CD1c-positive myeloid dendritic cell (primary cell): ENCODE results near the gene NDUFAF5.
"Not testable (repeated sequence)": the region's sequence is repeated elsewhere in the genome, so short reads cannot be mapped to it uniquely, and the experiment has no call there.

Experiments used
- DNase-seq: peaks from one replicate; pipeline ENCODE4 v3.0.0-alpha.2; 2016; ENCODE audit errors: extremely low spot score

NDUFAF5 gene, protein sequence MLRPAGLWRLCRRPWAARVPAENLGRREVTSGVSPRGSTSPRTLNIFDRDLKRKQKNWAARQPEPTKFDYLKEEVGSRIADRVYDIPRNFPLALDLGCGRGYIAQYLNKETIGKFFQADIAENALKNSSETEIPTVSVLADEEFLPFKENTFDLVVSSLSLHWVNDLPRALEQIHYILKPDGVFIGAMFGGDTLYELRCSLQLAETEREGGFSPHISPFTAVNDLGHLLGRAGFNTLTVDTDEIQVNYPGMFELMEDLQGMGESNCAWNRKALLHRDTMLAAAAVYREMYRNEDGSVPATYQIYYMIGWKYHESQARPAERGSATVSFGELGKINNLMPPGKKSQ

DNA sequence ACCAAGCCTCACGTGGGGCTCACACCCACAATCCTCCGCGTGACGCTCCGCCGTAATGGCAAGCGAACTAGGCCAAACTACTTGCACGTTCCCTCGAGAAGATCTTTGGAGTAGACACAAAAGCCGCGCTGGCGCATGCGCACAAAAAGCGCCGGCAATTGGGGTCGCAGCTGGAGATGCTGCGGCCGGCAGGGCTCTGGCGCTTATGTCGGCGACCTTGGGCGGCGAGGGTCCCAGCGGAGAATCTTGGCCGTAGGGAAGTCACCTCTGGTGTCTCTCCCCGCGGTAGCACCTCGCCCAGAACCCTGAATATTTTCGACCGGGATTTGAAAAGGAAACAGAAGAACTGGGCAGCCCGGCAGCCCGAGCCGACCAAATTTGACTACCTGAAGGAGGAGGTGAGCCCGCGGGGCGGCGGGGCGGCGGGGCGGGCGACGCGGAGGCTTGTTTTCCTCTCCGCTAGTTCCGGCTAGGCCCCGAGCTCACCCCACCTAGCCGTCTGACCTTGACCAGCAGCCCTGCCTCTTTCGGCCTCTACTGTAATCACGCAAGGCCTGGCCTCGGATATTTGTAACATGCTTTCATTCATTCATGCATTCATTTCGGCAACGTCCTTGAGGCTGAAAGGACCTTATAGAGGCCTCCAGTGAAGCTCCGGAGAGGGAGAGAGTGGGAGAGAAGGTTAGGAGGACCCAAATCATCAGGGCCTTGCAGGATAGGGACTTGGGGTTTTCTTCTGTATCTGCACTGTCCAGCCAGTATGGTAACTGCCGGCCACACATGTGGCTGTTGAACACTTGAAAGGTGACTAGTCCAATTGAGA is at the start of gene NDUFAF5, which contains the start of gene ESF1:
NDUFAF5 (plus strand) TSS at position 136 of the 823 bp plus-strand sequence; CDS start at position 177, 41 bp downstream.
ESF1 (minus strand) TSS at position 27 of the 823 bp plus-strand sequence. CDS start 1,779 bp downstream, outside the sequence.
- DNase-seq = peak; percentile 97

DNA sequence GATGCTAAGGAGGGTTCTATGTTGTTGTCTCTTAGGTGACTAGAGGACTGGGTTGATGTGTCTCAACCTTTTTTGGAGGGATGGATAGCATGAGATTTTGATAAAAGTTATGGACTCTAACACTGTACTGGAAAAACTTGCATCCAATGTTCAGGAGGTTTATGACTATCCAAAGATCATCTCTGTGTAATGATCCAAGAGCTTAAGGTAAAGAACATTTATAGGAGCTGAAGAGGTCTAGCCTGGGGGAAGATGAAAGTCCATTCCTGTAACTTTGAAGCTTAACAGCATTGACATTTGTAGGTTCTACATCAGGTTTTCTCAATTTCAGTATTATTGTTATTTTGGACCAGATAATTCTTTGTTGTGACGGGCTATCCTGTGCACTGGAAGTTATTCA is 49.0 kb upstream of the NDUFAF5 start:
- no peak for DNase-seq

DNA sequence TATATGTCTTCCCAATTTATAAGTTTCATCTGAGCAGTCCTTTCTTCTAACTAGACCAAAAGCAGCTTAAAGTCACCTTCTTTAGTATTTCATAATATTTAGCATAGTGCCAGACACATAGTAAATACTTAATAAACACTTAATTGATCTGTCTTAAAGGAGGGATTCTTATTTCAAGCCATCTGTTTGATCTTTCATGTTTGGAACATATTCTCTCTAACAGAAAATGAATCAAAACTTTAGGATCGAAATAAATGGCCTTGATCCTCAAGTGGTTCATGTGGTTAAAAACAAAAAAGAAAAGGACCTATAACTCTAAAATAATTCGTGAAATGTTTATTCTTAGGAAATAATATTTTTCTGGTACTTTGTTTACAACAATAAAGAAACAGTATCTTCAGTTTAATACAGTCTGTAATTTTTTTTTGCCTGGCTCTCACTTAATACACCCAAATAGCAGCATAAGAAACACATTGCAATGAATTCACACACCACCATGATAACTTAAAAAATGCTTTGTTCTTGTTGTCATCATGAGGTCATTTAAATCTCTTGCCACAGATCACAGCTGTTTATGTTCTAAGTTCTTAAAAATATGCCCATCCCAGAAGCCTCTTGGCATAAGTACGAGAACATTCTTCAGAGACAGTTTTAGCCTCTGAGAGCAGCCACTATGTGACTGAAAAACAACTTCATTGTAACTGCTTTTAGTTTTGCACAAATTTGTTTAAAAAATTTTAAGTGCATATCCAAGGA is 48.2 kb upstream of the NDUFAF5 start:
- DNase-seq = no peak

DNA sequence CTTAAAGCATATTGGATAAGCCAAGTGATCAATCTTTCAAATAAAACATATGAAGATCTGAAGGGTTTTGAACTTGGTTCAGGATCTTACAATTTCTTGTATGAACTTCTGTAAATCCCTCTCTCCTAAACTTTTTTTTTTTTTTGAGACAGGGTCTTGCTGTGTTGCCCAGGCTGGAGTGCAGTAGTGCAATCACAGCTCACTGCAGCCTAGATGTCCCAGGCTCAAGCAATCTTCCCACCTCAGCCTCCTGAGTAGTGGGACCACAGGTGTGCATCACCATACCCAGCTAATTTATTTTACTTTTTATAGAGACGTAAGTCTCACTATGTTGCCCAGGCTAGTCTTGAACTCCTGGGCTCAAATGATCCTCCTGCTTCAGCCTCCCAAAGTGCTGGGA is 46.6 kb upstream of the NDUFAF5 start:
- not testable (repeated sequence) for DNase-seq

DNA sequence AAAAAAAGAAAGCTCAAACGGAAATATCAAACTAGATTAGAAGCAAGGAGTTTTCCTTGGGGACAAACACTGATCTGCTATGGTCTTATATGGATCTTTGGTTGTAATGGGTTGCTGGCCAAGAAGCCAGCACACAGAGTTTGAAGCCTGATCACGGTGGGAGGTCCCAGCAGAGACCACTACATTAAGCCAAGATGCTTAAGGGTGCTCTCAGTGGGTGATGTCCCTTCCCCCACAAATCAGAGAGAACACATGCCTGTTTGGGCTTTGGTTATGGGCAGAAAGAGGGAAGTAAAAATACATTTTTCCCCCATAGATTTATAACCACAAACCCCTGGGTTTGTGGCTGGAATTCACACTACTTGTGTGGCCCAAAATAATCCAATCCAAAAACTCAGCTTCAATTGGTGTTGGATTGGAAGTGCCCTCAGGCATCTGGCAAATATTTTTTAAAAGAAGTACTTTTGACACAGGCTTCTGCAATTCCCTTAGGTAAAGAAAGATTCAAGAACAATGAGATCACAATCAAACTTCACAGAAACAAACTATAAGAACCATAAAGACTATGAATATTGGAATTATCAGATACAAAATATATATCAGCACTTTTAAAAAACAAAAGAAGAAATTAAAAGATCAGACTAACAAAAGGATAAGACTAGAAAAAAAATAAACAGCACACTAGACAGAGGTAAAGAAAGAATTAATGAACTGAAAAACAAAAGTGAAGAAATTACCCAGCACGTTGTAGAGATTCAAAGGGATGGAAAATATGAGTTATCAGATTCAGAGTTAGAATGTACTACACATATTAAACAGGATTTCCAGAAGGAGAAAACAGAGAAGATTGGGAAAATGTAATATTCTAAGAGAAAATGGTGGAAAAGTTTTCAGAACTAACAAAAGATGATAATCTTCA is 44.8 kb upstream of the NDUFAF5 start:
- no peak for DNase-seq

DNA sequence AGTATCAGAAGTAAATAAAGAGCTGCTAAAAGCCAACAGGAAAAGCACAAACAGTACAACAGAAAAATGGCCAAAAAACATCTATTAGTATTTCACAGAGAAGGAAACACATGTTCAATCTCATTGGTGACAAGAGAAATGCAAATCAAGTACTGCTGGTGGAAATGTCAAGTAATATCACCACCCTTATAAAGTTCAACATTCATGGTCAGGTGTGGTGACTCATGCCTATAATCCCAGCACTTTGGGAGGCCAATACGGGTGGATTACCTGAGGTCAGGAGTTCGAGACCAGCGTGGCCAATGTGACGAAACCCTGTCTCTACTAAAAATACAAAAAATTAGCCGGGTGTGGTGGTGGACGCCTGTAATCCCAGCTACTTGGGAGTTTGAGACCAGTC is 42.9 kb upstream of the NDUFAF5 start:
- DNase-seq = no peak

DNA sequence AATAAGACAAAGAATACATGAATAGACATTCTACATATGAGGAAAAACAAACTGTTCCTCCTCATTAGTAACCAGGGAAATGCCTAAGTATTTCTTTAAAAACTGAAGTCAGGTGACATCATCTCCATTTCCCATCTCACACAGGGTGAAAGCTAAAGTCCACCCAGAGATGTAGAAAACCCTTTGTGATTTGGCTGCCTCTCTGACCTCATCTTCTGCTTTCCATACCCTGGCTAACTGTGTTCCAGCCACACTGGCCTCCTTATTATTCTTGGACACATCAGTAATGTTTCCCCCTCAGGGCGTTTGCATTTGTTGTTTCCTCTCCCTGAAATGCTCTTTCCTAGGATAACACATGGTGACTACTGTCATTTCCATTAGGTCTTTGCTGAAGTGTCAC is 40.5 kb upstream of the NDUFAF5 start:
- no peak for DNase-seq

DNA sequence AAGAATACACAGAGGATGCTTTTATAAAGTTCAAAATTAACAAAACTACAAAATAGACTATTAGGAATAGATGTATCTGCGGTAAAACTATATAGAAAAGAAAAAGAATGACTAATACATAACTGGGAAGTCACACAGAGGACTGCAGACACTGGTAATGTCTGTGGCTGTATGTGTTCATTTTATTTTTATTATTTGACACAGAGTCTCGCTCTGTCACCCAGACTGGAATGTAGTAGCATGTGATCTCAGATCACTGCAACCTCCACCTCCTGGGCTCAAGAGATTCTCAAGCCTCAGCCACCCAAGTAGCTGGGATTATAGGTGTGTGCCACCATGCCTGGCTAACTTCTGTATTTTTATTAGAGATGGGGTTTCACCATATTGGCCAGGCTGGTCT is 39.0 kb upstream of the NDUFAF5 start:
- no peak for DNase-seq

DNA sequence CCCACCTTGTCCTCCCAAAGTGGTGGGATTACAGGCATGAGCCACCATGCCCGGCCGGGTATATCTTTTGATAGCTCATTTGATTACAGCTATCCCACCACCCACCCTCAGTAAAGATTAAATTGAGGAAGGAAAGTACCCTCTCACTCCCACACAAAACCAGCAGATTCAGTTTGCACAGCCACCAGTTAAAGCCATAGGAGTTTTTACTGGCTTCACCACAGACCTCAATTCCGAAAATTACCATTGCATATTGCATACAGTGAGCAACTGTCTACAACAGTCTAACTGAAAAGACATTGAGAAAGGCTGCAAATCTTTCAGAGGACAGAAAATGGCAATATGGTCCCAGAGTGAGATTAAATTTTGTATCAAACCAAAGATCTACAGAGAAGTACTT is 35.0 kb upstream of the NDUFAF5 start:
- no peak for DNase-seq

DNA sequence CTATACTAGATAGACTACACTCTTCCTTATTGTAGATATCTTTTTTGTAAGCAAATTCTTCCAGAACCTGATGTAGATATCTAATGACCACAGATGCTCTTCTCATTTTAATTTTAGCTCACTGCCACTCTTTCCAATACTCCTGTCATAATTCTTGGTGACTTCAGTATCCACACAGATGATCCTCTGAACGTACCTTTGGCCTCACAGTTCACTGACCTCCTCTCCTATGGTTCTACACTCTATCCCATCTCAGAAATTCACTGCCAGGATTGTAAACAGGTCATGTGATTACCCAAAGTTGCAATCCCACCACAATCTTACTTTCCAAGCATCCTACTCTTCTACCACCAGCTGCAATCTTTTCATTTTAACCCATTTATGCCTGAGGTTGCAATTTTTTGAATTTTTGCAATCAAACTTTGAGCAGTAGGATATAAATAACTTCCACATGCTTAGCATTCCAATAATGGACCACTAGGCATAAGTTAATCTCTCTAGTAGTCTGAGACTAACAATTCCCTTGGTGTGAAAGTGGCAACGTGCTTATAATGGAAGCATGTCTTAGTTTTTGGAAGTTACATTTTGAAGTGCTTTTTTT is 31.3 kb upstream of the NDUFAF5 start:
- DNase-seq = no peak

DNA sequence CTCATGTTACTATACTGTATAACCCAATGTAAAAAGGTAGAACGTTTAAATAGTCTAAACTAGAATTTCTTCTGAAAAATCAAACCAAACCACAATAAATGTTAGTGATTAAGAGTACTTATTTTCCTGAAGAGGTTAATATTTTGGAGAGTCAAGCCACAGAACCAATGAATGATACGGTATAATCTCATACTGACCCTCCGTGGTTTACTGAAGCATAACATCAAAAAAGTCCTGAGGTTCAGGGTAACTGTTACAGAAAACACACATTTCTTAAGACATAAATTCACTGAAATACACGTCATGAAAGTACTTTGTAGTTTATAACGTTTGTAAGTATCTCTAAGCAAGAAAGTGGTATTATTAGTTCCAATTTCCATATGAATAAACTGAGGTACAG is 29.0 kb upstream of the NDUFAF5 start:
- no peak for DNase-seq

DNA sequence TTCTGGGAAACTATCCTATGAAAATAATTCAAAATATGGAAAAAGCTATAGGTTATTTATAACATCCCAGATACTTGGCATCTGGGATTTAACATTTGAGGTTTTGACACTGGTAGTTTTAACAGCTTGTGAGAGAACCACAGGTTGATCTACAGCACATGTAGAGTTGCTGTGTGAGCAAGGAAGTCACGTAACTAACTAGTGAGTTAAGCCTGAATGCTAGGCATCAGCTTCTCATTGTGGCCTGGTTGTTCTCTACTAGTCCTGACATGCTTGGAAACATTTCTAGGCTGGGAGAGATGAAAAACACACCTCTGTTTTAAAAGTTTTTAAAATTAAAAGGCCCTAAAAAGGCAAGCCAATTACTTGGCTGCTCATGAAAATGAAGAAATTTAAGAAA is 28.3 kb upstream of the NDUFAF5 start:
- no peak for DNase-seq

DNA sequence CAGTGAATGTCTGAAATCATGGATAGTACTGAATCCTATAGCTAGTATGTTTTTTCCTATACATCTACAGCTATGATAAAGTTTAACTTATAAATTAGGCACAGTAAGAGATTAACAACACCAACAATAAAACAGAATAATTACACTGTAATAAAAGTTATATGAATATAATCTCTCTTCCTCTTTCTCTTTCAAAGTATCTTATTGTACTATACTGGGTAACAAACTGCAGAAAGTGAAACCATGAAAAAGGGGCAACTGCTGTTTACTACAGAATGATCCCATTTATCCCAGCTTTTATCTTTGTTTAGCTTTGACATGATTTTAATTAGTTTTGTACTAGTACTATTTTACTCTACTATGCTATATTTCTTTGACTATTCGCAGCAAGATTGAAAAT is 25.9 kb upstream of the NDUFAF5 start:
- no peak for DNase-seq

DNA sequence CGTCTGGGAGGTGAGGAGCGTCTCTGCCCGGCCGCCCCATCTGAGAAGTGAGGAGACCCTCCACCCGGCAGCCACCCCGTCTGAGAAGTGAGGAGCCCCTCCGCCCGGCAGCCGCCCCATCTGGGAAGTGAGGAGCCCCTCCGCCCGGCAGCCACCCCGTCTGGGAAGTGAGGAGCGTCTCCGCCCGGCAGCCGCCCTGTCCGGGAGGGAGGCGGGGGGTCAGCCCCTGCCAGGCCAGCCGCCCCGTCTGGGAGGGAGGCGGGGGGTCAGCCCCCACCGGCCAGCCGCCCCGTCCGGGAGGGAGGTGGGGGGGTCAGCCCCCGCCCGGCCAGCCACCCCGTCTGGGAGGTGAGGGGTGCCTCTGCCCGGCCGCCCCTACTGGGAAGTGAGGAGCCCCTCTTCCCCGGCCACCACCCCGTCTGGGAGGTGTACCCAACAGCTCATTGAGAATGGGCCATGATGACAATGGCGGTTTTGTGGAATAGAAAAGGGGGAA is 24.3 kb upstream of the NDUFAF5 start:
- not testable (repeated sequence) for DNase-seq

DNA sequence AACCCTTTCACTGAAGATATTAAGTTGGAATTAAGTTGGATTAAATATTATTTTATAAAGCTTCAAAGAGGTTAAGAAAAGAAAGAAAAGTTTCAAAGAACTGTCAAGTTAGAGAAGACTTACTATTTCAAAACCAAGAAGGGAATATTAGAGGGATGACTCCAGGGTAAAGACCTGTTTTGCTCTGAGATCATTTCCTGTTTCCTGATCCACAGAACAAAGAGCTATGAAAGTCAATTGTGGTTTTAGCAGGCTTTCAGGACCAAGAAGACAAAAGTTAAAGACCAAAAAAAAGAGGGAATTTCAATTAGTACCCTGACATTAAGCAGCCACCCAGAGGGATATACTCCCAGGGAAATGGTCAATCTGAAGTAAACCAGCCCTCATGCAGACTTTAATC is 19.5 kb upstream of the NDUFAF5 start:
- no peak for DNase-seq

DNA sequence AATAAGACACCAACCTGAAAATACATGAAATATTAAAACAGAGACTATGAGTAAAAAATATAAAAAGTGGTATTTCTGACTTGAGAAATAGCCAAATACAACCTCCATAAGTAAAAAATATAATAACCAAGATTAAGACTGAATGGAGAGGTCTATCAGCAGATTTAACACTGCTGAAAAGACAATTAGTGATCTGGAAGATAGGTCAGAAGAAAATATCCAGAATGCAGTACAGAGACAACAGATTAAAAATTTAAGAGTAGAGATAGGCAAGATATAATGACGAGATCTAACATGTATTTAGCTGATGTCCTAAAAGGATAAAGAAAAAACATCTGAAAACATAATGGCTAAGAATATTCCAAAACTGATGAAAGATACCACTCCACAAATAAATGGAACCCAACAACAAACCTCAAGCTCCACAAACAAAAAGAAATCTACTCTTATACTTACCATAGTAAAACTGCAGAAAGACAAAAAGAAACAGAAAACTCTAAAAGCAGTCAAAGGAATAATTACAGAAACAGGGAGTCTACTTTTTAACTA is 18.9 kb upstream of the NDUFAF5 start:
- no peak for DNase-seq

DNA sequence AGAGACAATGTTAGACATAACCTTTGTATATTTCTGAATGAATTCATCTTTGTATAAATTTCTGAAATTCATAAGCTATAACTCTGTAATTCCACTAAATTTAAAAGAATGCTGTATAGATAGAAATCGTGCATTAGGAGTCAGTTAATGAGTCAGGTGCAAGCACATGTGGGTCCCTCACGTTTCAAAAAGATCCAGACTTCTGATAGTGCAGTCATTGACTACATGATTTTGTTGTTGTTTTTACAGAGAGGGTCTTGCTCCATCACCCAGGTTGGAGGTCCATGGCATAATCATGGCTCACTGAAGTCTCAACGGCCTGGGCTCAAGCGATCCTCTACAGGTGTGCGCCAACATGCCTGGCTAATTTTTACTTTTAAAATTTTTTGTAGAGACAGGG is 14.7 kb upstream of the NDUFAF5 start:
- DNase-seq = no peak

DNA sequence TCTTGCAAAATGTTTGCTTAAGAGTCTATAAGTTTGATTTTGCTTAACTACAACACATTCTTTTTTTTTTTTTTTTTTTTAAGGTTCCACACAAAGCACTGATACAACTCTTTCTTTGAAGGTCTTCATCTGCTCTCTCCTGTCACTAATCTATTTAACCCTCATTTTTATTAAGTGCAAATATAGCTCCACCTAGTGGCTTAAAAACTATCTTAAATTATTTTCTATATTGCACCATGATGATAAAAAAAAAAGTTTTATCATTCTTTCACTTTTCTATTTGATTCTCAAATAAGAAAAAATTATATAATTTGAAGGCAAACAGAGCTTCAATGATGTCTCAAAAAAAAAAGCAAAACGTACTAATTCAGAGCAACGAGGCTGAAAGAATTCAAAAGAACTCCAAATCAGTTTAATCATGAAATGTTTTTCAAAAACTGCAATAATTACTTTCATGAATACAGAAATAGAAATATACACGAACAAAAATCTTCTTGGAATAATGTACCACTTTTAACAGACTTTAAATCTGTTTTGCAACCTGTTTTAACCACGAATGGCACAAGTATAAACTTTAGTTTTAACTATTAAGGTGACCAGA is 12.9 kb upstream of the NDUFAF5 start:
- DNase-seq = peak; percentile 58

DNA sequence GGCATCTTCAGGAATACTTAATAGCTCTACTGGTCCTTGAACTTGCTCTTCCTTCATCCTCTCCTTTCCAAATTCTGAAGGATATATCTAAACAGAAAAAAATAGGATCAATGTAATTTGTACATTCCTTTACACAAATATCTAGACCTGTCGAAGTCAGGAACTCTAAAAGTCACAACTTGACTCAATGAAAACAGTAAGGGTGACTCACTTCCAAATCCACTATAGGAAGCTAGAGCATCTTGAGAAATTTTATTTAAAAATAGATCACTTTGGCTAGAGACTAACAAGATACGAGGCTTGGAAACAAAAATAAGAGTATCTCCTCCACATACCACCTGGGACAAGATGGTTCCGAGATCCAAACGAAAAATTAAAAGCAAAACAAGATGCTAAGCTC is 12.3 kb upstream of the NDUFAF5 start:
- no peak for DNase-seq

DNA sequence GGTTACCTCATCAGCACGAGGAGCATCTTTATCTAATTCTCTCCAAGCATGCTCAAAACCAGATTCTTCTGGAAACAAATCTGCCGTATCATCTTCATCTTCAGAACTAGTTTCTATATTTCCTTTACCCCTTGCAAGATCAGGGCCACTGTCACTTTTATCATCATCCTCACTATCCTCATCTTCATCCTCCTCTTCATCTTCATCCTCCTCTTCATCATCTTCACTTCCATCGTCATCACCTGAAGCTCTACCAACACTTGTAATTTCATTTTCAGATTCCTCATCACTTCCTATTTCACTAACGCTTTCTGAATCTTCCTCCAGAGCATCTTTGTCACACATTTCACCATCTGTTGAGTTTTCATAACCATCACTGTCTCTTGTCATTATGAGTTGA is 9.0 kb upstream of the NDUFAF5 start:
- no peak for DNase-seq
